IPS-20b (cell line): ENCODE measurements around the gene MCM7.

ENCODE experiments used
- H3K27ac ChIP-seq: one replicate; pipeline ENCODE4 v1.5.1; 2013; ENCODE audit warnings: low read length
- H3K27me3 ChIP-seq: 2 replicates; pipeline ENCODE4 v1.6.1; 2013; ENCODE audit warnings: mild to moderate bottlenecking, low read length, inconsistent platforms; ENCODE audit not compliant: insufficient read depth
- H3K36me3 ChIP-seq: 2 replicates; pipeline ENCODE4 v1.6.1; 2013; ENCODE audit warnings: low read depth, mild to moderate bottlenecking, inconsistent platforms, low read length, moderate library complexity; ENCODE audit not compliant: insufficient read depth
- H3K4me1 ChIP-seq: 2 replicates; pipeline ENCODE4 v1.6.1; 2013; ENCODE audit warnings: mild to moderate bottlenecking, control low read depth, inconsistent platforms, low read length, moderate library complexity; ENCODE audit not compliant: insufficient read depth
- H3K4me3 ChIP-seq: 2 replicates; pipeline ENCODE4 v1.5.1; 2013; ENCODE audit warnings: mild to moderate bottlenecking, low read length, inconsistent platforms
- H3K9ac ChIP-seq: 2 replicates; pipeline ENCODE4 v1.6.1; 2013; ENCODE audit warnings: low read depth, mild to moderate bottlenecking, inconsistent platforms, low read length, moderate library complexity
- H3K9me3 ChIP-seq: 2 replicates; pipeline ENCODE4 v1.6.1; 2013; ENCODE audit warnings: mild to moderate bottlenecking, low read depth, low read length, inconsistent platforms; ENCODE audit not compliant: insufficient read depth

MCM7 gene

DNA sequence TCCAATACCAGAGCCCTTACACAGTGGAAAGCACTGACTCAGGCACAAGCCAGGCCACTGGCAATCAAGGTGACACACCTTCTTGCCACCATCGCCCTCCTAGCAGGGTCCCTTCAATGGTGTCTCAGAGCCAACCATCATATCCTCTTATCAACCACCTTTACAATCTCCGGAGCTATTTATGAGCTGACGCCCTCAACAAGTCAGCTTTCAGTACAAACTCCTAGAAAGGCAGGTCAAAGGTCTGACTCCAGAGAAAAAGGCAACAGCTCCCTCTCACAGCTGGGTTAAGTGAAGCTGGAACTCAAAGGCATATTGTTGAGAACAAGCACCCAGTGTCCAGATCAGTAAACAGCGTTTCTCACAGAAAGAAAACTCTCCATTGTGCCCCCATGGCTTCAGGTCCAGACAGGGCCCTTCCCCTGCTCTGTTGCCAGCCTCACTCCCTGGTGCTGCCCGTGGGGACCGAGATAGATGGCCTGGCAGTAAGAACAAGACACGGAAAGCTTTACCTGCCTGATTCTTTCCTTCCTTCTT lies 22.1 kb downstream of the MCM7 start:
- Histone ChIP-seq H3K27me3 (no peaks in the 10 kb centered on the region), H3K27ac (no peak overlapping the region), H3K4me1 (peaks cover 8% of the 10 kb centered on the region; the same call in 1 of the 2 replicates), H3K4me3 (no peak overlapping the region), H3K9me3 (peaks cover 16% of the 10 kb centered on the region), H3K36me3 (peaks cover 61% of the 10 kb centered on the region), H3K9ac (no peak overlapping the region)

DNA sequence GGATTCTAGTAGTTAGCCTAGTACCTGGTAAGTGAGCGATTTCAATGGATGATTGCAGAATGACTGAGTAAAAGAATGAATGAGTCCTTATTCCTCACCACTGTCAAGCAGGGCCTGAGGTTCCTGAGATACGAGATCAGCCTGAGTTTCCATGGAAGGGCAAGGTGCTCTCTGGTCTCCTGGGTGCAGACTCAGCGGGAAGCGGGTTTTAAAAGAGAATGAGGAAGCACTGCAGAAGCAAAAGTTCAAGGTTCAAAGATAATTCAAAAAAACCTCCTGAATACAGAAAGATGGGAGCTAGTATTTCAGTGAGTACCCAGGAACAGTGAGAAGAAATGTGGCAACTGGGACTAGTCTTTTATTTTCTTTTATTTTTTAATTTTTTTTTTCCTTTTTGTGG lies 24.0 kb downstream of the MCM7 start:
- no peak overlapping the region for H3K9ac ChIP-seq
- H3K4me3 ChIP-seq, result no peak overlapping the region; the same call in 1 of the 2 replicates
- H3K36me3 ChIP-seq, result peaks cover 80% of the 10 kb centered on the region
- H3K27me3 ChIP-seq, result no peaks in the 10 kb centered on the region
- no peak overlapping the region for H3K27ac ChIP-seq
- H3K9me3 ChIP-seq, result peaks cover 34% of the 10 kb centered on the region
- H3K4me1 ChIP-seq, result no peaks in the 10 kb centered on the region

DNA sequence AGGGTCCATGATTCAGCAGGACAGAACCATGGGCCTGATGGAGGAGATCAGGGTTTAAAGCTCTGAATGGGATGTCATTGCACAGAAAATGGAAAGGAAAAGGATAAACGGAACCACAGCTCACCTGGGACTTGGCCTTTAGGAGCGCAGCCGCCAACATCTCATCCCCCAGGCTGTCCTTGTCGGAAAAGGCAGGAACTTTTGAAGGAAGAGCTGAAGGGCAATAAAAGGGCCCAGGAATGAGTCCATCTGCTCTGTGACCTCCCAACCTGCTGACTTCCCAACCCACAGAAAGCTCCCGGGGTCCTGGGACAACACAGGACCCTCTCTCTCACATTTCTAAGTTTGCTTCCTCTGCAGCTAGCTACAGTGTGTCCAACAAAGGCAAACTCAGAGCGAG lies 25.8 kb downstream of the MCM7 start:
- Histone ChIP-seq H3K9me3 (peaks cover 52% of the 10 kb centered on the region), H3K9ac (no peak overlapping the region), H3K4me3 (no peak overlapping the region), H3K27me3 (no peaks in the 10 kb centered on the region), H3K27ac (no peak overlapping the region), H3K36me3 (peaks cover 97% of the 10 kb centered on the region), H3K4me1 (no peaks in the 10 kb centered on the region)

DNA sequence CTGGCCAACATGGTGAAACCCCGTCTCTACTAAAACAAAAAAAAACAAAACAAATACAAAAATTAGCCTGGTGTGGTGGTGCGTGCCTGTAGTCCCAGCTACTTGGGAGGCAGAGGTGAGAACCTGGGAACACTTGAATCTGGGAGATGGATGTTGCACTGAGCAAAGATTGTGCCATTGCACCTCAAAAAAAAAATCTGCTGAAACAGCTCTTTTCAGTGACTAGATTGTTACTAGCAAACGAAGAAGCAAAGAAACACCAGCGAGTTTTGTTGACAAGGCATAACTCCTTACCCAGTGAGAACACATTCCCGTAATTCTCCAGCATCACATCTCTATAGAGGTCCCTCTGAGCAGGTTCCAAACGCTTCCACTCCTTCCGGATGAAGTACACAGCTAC lies 26.4 kb downstream of the MCM7 start:
- peaks cover 58% of the 10 kb centered on the region for H3K9me3 ChIP-seq
- no peaks in the 10 kb centered on the region for H3K4me1 ChIP-seq

DNA sequence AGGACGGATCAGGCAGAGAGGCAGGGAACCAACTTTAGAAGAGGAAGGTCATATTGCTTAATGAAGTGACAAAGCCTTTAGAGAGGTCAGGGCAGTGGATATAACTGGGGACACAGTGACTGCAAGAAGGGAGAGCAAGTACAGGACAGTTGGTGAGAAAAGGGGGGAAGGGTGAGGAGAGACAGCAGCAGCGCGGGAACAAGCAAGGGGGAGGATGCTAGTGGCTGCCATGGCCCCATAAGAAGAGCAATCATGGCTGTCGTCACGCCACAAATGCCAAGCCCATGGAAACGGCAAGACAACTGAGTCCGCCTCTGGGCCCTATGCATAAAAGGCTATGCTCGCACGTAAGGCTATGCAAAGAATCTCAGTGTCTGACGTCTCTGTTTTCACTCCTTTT lies 28.7 kb downstream of the MCM7 start:
- H3K27ac ChIP-seq, result no peak overlapping the region
- H3K9me3 ChIP-seq, result peaks cover 62% of the 10 kb centered on the region
- no peaks in the 10 kb centered on the region for H3K27me3 ChIP-seq
- no peaks in the 10 kb centered on the region for H3K4me1 ChIP-seq
- H3K36me3 ChIP-seq, result peaks cover 86% of the 10 kb centered on the region
- no peak overlapping the region for H3K9ac ChIP-seq
- no peak overlapping the region for H3K4me3 ChIP-seq

More for the DNA sequence above, 26.4 kb downstream of the MCM7 start:
- Histone ChIP-seq H3K36me3 (peaks cover 100% of the 10 kb centered on the region), H3K4me3 (no peak overlapping the region), H3K27ac (no peak overlapping the region), H3K27me3 (no peaks in the 10 kb centered on the region), H3K9ac (no peak overlapping the region)

DNA sequence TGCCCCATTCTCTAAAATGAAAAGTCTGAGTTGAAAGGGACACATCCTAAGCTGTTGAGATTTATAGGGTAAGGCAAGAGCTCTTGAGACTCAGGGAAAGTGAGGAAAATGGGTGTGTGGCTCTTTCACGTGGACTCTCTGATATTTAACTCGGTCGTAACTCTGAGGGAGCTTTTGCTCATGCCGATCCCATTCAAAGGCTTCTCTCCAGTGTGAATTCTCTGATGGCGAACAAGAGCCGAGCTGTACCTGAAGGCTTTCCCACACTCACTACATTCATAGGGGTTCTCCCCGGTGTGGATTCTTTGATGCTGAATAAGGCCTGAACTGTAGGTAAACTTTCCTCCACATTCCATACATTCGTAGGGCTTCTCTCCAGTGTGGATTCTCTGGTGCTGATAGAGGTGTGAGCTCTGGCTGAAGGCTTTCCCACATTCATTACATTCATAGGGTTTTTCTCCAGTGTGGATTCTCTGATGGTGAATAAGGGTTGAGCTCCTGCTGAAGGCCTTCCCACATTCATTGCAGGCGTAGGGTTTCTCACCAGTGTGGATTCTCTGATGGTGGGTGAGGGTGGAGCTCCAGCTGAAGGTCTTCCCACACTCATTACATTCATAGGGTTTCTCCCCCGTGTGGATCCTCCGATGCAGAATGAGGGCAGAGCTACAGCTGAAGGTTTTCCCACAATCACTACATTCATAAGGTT lies 30.0 kb downstream of the MCM7 start:
- no peak overlapping the region for H3K9ac ChIP-seq
- no peak overlapping the region for H3K27ac ChIP-seq
- H3K4me1 ChIP-seq, result no peaks in the 10 kb centered on the region
- H3K27me3 ChIP-seq, result no peaks in the 10 kb centered on the region
- H3K9me3 ChIP-seq, result peaks cover 62% of the 10 kb centered on the region
- H3K4me3 ChIP-seq, result no peak overlapping the region
- H3K36me3 ChIP-seq, result peaks cover 73% of the 10 kb centered on the region

DNA sequence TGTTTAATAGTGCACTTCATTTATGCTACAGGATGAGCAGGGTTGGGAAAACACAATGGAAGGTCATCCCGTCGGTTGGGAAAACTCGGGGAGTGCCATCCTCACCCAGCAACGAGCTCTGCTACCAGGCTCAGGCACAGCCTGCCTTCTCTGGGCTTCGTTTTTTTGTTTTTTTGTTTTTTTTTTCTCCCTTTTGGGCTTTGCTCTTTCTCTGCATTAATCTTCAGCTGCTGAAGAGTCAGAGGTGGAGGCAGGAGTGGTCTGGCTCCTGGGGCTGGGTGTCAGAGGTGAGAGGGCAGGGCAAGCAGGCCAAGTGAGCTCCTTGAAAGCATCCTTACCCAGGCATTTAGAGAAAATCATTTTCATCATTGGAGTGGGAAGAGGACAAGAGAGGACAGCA lies 31.2 kb downstream of the MCM7 start:
- H3K9ac ChIP-seq, result no peak overlapping the region
- H3K27ac ChIP-seq, result no peak overlapping the region
- H3K36me3 ChIP-seq, result peaks cover 69% of the 10 kb centered on the region
- H3K9me3 ChIP-seq, result peaks cover 54% of the 10 kb centered on the region
- H3K4me1 ChIP-seq, result no peaks in the 10 kb centered on the region
- no peaks in the 10 kb centered on the region for H3K27me3 ChIP-seq
- no peak overlapping the region for H3K4me3 ChIP-seq

DNA sequence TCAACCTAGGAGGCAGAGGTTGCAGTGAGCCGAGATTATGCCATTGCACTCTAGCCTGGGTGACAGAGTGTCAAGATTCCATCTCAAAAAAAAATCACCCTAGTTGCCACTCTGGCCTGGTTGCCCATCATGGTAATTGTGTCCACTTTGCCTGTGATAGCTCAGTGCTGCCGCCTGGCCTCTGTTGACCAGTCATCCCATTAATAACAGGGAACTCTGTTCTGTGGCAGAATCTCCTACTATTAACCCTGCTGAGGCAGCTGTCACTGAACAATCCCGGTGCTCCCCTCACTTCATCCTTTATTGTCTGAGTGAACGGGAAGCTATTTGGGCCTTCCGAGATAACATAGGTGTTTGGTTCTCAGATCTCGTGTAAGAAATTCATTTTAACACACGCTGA lies 34.2 kb downstream of the MCM7 start:
- Histone ChIP-seq H3K9ac (no peak overlapping the region), H3K4me1 (no peaks in the 10 kb centered on the region), H3K27me3 (no peaks in the 10 kb centered on the region), H3K27ac (no peak overlapping the region), H3K4me3 (no peak overlapping the region), H3K36me3 (peaks cover 63% of the 10 kb centered on the region), H3K9me3 (peaks cover 25% of the 10 kb centered on the region)

DNA sequence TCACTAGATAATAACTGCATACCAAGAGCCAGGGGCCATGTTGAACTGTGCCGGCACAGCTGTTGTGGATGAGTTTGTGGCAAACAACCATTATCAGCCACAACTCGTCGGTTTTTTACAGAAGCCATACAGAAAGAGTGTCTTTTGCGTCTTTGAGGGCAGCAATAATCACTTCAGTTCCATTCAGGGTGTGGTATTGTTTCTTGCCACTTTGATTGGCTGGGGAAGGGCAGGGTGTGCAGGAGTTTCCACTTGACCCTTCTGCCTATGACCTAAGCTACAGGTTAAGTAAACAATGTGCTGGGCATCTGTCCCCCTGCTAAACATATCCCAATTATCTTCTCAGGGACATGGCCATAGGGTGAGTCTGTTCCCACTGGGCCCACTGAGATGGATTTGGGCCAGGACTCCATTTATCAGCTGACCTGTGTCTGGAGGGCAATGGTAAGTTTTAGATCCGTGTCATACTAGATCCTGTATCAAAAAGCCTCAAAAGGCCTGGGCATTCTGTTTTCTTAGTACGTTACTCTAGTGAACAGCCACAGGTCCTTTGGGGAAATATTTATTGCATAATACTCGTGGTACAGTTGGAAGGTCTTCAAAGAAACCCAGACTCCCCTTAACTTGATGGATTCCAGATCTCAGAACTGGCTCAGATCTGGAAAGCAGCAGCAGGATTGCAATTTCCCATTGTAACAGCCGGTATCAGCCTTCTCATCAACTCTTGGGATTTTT lies 35.6 kb downstream of the MCM7 start:
- Histone ChIP-seq H3K27ac (no peak overlapping the region), H3K36me3 (peaks cover 62% of the 10 kb centered on the region), H3K9ac (no peak overlapping the region), H3K4me3 (no peak overlapping the region), H3K9me3 (peaks cover 12% of the 10 kb centered on the region), H3K4me1 (no peaks in the 10 kb centered on the region), H3K27me3 (no peaks in the 10 kb centered on the region)

DNA sequence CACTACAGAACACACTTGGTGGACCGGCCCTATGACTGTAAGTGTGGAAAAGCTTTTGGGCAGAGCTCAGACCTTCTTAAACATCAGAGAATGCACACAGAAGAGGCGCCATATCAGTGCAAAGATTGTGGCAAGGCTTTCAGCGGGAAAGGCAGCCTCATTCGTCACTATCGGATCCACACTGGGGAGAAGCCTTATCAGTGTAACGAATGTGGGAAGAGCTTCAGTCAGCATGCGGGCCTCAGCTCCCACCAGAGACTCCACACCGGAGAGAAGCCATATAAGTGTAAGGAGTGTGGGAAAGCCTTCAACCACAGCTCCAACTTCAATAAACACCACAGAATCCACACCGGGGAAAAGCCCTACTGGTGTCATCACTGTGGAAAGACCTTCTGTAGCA lies 37.0 kb downstream of the MCM7 start:
- Histone ChIP-seq H3K4me3 (no peak overlapping the region), H3K4me1 (no peaks in the 10 kb centered on the region), H3K27ac (no peak overlapping the region), H3K36me3 (peaks cover 57% of the 10 kb centered on the region), H3K9me3 (no peaks in the 10 kb centered on the region), H3K9ac (no peak overlapping the region), H3K27me3 (no peaks in the 10 kb centered on the region)

DNA sequence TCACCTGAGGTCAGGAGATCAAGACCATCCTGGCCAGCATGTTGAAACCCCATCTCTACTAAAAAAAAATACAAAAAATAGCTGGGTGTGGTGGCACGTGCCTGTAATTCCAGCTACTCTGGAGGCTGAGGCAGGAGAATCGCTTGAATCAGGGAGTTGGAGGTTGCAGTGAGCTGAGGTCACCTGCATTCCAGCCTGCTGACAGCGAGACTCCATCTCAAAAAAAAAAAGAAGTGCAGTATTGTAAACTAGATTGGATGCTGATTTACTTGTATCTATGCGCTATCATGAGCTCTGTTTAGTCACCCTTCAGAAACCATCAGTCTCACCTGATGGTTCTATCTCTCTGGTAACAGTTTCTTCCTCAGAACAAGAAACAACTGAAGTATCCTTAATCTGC lies 37.8 kb downstream of the MCM7 start:
- Histone ChIP-seq H3K4me1 (no peaks in the 10 kb centered on the region), H3K4me3 (no peak overlapping the region), H3K27ac (no peak overlapping the region), H3K27me3 (no peaks in the 10 kb centered on the region), H3K36me3 (peaks cover 62% of the 10 kb centered on the region), H3K9me3 (no peaks in the 10 kb centered on the region), H3K9ac (no peak overlapping the region)
